Measurements from ENCODE around the gene SLC1A2. TPM values are rescaled to one million over a fixed set of nuclear protein-coding genes. Genes with fewer than 3 reads are reported as not detected.

Gene SLC1A2
- total RNA-seq, 4 donors from 2014 or later = 0.22 to 0.60 (median 0.41) TPM

DNA sequence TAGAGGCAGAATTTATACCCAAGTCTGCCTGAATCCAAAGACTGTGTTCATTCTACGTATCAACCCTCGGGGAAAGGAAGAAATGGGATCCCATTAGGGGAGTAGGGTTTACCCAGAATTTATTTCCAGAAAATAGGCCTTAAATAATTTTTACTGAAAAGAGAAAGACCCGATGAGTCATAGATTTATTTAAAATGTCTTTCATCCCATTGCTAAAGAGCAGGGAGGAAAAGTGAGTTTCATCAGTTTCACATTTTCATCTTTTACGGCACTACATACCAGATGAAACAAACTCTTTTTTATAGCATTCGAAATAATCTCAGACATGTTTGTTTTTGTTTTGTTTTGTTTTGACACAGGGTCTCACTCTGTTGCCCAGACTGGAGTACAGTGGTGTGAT, 31.3 kb downstream of the SLC1A2 start:
- no peaks in the 10 kb centered on the region for H3K9me3 ChIP-seq
- WGBS, 2 donors = 82 to 83% methylated on average over 5 of the region's 5 CpGs
- no peak overlapping the region for H3K4me3 ChIP-seq
- DNase-seq (ENCODE audit: low spot score in 2 of 2) = no peak
- H3K27ac ChIP-seq = no peak overlapping the region
- H3K27me3 ChIP-seq = no peaks in the 10 kb centered on the region
- H3K4me1 ChIP-seq = peaks cover 0 to 17% (median 10%) of the 10 kb centered on the region in 4 donors
- H3K36me3 ChIP-seq = no peaks in the 10 kb centered on the region
- TF ChIP-seq POLR2A (IDR thresholded peaks at IDR 0.05) (no peak), EP300 (IDR thresholded peaks at IDR 0.05) (no peak)
- TF ChIP-seq, protein P1, sequence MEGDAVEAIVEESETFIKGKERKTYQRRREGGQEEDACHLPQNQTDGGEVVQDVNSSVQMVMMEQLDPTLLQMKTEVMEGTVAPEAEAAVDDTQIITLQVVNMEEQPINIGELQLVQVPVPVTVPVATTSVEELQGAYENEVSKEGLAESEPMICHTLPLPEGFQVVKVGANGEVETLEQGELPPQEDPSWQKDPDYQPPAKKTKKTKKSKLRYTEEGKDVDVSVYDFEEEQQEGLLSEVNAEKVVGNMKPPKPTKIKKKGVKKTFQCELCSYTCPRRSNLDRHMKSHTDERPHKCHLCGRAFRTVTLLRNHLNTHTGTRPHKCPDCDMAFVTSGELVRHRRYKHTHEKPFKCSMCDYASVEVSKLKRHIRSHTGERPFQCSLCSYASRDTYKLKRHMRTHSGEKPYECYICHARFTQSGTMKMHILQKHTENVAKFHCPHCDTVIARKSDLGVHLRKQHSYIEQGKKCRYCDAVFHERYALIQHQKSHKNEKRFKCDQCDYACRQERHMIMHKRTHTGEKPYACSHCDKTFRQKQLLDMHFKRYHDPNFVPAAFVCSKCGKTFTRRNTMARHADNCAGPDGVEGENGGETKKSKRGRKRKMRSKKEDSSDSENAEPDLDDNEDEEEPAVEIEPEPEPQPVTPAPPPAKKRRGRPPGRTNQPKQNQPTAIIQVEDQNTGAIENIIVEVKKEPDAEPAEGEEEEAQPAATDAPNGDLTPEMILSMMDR (IDR thresholded peaks at IDR 0.05) = no peak

DNA sequence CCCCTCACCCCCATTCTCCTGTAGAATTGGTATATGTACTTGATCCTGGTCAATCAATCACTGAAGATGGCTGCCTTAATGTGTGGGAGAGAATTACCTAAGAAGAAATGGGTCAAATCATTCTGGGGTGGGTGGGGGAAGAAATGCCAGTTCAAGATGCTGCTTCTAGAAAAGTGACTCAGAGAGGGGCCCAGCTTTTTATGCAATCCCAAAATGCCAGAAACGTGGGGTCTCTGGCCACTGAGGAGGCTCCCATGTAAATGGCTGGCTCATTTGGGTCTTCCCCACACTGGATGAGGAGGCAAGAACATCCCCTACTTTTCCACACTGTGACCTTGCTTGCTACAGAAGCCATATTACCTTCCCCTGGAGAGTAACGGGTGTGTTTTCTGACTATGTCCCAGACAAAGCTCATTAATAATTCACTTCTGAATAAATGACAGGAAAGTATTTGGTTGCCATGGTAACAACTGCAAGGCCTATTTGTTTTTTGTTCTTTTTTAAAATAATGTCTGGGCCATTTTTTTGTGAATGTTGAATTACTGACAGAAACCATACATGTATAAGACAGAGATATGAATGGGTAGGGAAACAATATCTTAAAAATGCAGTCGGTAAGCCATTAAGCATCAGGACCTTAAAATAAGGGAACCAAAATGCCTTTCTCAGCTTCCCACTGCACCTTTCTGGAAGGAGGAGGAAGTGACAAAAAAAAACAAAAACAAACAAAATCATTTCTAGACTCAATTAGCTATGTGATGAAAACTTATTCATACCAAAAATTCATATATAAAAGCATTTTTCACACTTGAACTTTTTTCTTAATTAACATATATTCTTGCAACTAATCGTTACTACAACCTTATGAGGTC, 32.0 kb downstream of the SLC1A2 start:
- no peaks in the 10 kb centered on the region for H3K27me3 ChIP-seq
- no peak overlapping the region for H3K27ac ChIP-seq
- H3K9me3 ChIP-seq = no peaks in the 10 kb centered on the region
- peaks cover 0 to 17% (median 10%) of the 10 kb centered on the region in 4 donors for H3K4me1 ChIP-seq
- WGBS, 2 donors = 60 to 68% methylated on average over 4 of the region's 4 CpGs
- H3K4me3 ChIP-seq = no peak overlapping the region
- TF ChIP-seq, protein P1 (IDR thresholded peaks at IDR 0.05) = no peak
- no peak for TF ChIP-seq POLR2A (IDR thresholded peaks at IDR 0.05)
- no peak for TF ChIP-seq EP300 (IDR thresholded peaks at IDR 0.05)
- H3K36me3 ChIP-seq = no peaks in the 10 kb centered on the region
- DNase-seq (ENCODE audit: low spot score in 2 of 2) = no peak

DNA sequence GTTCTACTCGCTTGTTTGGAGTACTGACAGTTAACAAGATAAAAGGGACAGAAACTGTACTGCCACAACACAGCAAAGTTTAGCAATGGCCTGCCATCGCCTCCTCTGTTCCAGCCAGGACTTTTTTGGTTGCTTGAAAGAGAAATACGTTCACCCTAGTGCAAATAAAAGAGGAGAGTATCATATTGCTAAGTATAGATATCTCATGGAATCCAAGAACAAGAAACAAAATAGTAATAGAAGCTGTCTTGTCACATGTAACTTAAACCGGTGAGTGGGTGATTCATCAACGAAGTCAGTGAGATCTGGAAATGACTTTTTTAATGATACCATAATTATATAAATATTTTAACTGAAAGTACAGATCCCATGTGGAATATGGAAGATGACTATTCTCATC, 35.4 kb downstream of the SLC1A2 start:
- TF ChIP-seq, protein P1 (IDR thresholded peaks at IDR 0.05) = no peak
- TF ChIP-seq EP300 (IDR thresholded peaks at IDR 0.05) = no peak
- no peak for TF ChIP-seq POLR2A (IDR thresholded peaks at IDR 0.05)
- H3K9me3 ChIP-seq = no peaks in the 10 kb centered on the region
- H3K4me1 ChIP-seq = peaks cover 0 to 5% (median 0%) of the 10 kb centered on the region in 4 donors
- no peak overlapping the region for H3K4me3 ChIP-seq
- WGBS, 2 donors = 83 to 85% methylated on average over 5 of the region's 5 CpGs
- H3K27me3 ChIP-seq = no peaks in the 10 kb centered on the region
- H3K27ac ChIP-seq = no peak overlapping the region
- no peak for DNase-seq (ENCODE audit: low spot score in 2 of 2)
- H3K36me3 ChIP-seq = no peaks in the 10 kb centered on the region

DNA sequence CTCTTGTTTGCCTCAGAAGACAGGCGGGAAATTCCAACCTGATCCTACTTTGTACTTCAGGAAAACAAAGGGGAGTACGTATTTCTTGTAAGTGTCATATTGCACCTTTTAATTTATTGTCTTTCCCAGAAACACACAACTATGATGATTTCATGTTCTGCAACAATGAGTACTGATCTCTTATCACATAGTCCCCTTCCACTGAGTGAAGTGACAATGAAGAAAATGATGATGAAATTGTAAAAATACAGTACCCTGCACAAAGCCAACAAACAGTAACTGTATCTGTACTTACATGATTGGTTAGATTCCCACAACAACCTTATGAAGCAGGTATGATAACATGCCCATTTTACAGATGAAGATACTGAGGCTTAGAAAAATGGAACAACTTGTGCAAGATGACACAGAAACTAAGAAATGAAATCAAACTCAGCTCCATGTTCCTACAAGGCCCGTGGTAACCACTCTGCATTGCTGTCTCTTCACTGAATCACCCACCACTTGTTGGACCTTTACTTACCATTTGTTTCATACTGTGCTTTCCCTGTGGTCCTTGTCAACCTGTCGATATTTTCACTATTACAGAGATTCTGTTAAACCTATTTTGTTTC, 37.5 kb downstream of the SLC1A2 start:
- no peaks in the 10 kb centered on the region for H3K36me3 ChIP-seq
- WGBS, 2 donors = 91 to 92% methylated on average over 4 of the region's 4 CpGs

More for the DNA sequence above, 37.5 kb downstream of the SLC1A2 start:
- no peak for DNase-seq (ENCODE audit: low spot score in 2 of 2)
- H3K4me1 ChIP-seq = no peaks in the 10 kb centered on the region
- no peaks in the 10 kb centered on the region for H3K27me3 ChIP-seq
- TF ChIP-seq EP300 (IDR thresholded peaks at IDR 0.05) (no peak), POLR2A (IDR thresholded peaks at IDR 0.05) (no peak)
- TF ChIP-seq, protein P1 (IDR thresholded peaks at IDR 0.05) = no peak
- H3K4me3 ChIP-seq = no peak overlapping the region
- no peak overlapping the region for H3K27ac ChIP-seq
- H3K9me3 ChIP-seq = no peaks in the 10 kb centered on the region
